K562 (cell line): ENCODE measurements around the gene TRIM33. TPM values are rescaled to one million over a fixed set of nuclear protein-coding genes. Genes with fewer than 3 reads are reported as not detected.

Experiments
- BMI1 ChIP-seq: fragments of 150-350 bp; IDR thresholded peaks from 2 replicates; pipeline ENCODE4 v1.6.1; 2014; ENCODE audit warnings: low read length
- CBX3 ChIP-seq, 2 experiments: IDR thresholded peaks; 1 replicate in 1 of 2; 2 replicates in 1 of 2; pipeline ENCODE4 v1.6.1; 2012; ENCODE audit warnings: inconsistent platforms in 2 of 2, low read length in 2 of 2, borderline replicate concordance in 1 of 2, control low read depth in 1 of 2
- CEBPG ChIP-seq, 3 experiments: fragments of 200-800 bp in 1 of 3; sonication (Bioruptor generic) in 1 of 3; sonication (generic) in 1 of 3; formaldehyde crosslinking in 1 of 3; IDR thresholded peaks in 2 of 3; conservative IDR thresholded peaks in 1 of 3; 2 replicates each; pipeline versions ENCODE4 v1.6.1 to v1.8.0; 2016 to 2022; ENCODE audit warnings: missing compliant biosample characterization in 2 of 3, missing genetic modification characterization in 2 of 3, mild to moderate bottlenecking in 1 of 3, missing genetic modification reagents in 1 of 3
- CGGBP1 ChIP-seq: fragments of 250-450 bp; sonication (Bioruptor Pico); IDR thresholded peaks from 2 replicates; pipeline ENCODE4 v1.9.0; 2021; ENCODE audit warnings: mild to moderate bottlenecking
- ETS1 ChIP-seq: conservative IDR thresholded peaks from 2 replicates; pipeline ENCODE4 v1.6.1; 2011; ENCODE audit warnings: low read depth, mild to moderate bottlenecking, low read length; ENCODE audit not compliant: control insufficient read depth
- ETV1 ChIP-seq: fragments of 450-650 bp; conservative IDR thresholded peaks from 2 replicates; pipeline ENCODE4 v1.6.1; 2016; ENCODE audit warnings: missing genetic modification characterization, control low read depth, low read depth, missing compliant biosample characterization
- JUNB ChIP-seq: fragments of 450-650 bp; formaldehyde crosslinking; conservative IDR thresholded peaks from 2 replicates; pipeline ENCODE4 v1.4.0; 2020; ENCODE audit warnings: mild to moderate bottlenecking
- MEF2A ChIP-seq: IDR thresholded peaks from 2 replicates; pipeline ENCODE4 v1.6.1; 2011; ENCODE audit warnings: low read depth, mild to moderate bottlenecking, low read length, moderate library complexity; ENCODE audit not compliant: control insufficient read depth
- NBN ChIP-seq: fragments of 450-650 bp; IDR thresholded peaks from 2 replicates; pipeline ENCODE4 v1.6.1; 2016; ENCODE audit warnings: low read depth, mild to moderate bottlenecking
- NFRKB ChIP-seq: fragments of 450-650 bp; IDR thresholded peaks from 2 replicates; pipeline ENCODE4 v1.6.1; 2016; ENCODE audit warnings: low read depth
- NFXL1 ChIP-seq: fragments of 450-650 bp; formaldehyde crosslinking; IDR thresholded peaks from 2 replicates; pipeline ENCODE4 v1.4.0; 2021; ENCODE audit warnings: mild to moderate bottlenecking
- PBX2 ChIP-seq, 2 experiments: IDR thresholded peaks in 1 of 2; conservative IDR thresholded peaks in 1 of 2; 2 replicates each; pipeline ENCODE4 v1.6.1; 2016; ENCODE audit warnings: low read depth in 2 of 2, mild to moderate bottlenecking in 1 of 2, missing compliant biosample characterization in 1 of 2, missing genetic modification characterization in 1 of 2, moderate library complexity in 1 of 2
- PHF21A ChIP-seq: fragments of 450-650 bp; IDR thresholded peaks from 2 replicates; pipeline ENCODE4 v1.6.1; 2017; ENCODE audit warnings: low read depth, borderline replicate concordance
- RAD21 ChIP-seq, 2 experiments: fragments of 250-450 bp in 1 of 2; fragments of 450-650 bp in 1 of 2; sonication (Bioruptor Pico) in 1 of 2; formaldehyde crosslinking in 1 of 2; IDR thresholded peaks in 1 of 2; conservative IDR thresholded peaks in 1 of 2; 2 replicates each; pipeline versions ENCODE4 v1.4.0 to v1.8.0; 2020 to 2022; ENCODE audit warnings: mild to moderate bottlenecking in 2 of 2, moderate library complexity in 1 of 2
- RNF2 ChIP-seq: sonication (generic); IDR thresholded peaks from 2 replicates; pipeline ENCODE4 v1.6.1; 2016
- ZBTB11 ChIP-seq, 3 experiments: fragments of 200-800 bp in 1 of 3; fragments of 250-450 bp in 1 of 3; fragments of 450-650 bp in 1 of 3; sonication (Bioruptor Pico) in 1 of 3; sonication (Bioruptor generic) in 1 of 3; formaldehyde crosslinking in 1 of 3; IDR thresholded peaks; 2 replicates each; pipeline versions ENCODE4 v1.6.1 to v1.8.0; 2016 to 2022; ENCODE audit warnings: mild to moderate bottlenecking in 2 of 3, missing genetic modification characterization in 2 of 3, missing compliant biosample characterization in 1 of 3, moderate library complexity in 1 of 3
- ZNF143 ChIP-seq: sonication (generic); formaldehyde crosslinking; IDR thresholded peaks from 2 replicates; pipeline ENCODE4 v1.9.0; 2022; ENCODE audit warnings: mild to moderate bottlenecking, missing genetic modification reagents
- polyA plus RNA-seq, 8 experiments: library from polyadenylated mRNA; depleted of rRNA in 4 of 8; stranded (reverse) in 5 of 8; unstranded in 3 of 8; fragments of >200 nt; fragmentation: Nextera tagmentation in 2 of 8; fragmentation: Illumina TruSeq in 1 of 8; extraction: Ambion mirVana in 2 of 8; extraction: Trizol in 1 of 8; gene quantifications; 2 replicates each; pipeline versions ENCODE4 v1.2.1 to v1.2.3, GENCODE V29; 2011 to 2014; ENCODE audit warnings: inconsistent platforms in 1 of 8, missing spikeins in 1 of 8
- total RNA-seq, 7 experiments: library from RNA; depleted of rRNA in 6 of 7; stranded (reverse); fragments of >200 nt in 6 of 7; fragmentation: Illumina TruSeq in 2 of 7; extraction: Trizol in 2 of 7; gene quantifications; 2 replicates each; pipeline versions ENCODE4 v1.2.1 to v1.2.3, GENCODE V29; 2011 to 2021; ENCODE audit warnings: low replicate concordance in 1 of 7

TRIM33 gene
- total and polyA plus RNA-seq, 9 of the 15 experiments (the other 6 are each of a cell fraction or from before 2014, with no cell fraction given): 9.3 to 58.4 (median 40.2) TPM

- TF ChIP-seq RNF2 (peak; percentile 62; the same call in 1 of the 2 replicates), ETS1 (no peak), JUNB (CRISPR knock-in tag) (no peak), PHF21A (peak; percentile 6; the same call in 1 of the 2 replicates), PBX2 (CRISPR knock-in tag; IDR thresholded peaks at IDR 0.05; ENCODE audit: low read depth) (no peak), PBX2 (tag; conservative IDR thresholded peaks at IDR 0.05; ENCODE audit: low read depth) (no peak), ZBTB11 (CRISPR knock-in tag; IDR thresholded peaks at IDR 0.05) (peak in 2 of 3 experiments; percentile 81 to 95; a peak in 4 of 6 replicates), ETV1 (tag) (peak; percentile 67), RAD21 (CRISPR knock-in tag; conservative IDR thresholded peaks at IDR 0.05 in 1 of 2, IDR thresholded peaks at IDR 0.05 in 1 of 2) (no peak; a peak in 1 of 4 replicates), CGGBP1 (CRISPR knock-in tag) (peak; percentile 70; the same call in 1 of the 2 replicates), CEBPG (CRISPR knock-in tag; IDR thresholded peaks at IDR 0.05) (peak; percentile 78), CEBPG (tag; conservative IDR thresholded peaks at IDR 0.05 in 1 of 2, IDR thresholded peaks at IDR 0.05 in 1 of 2) (peak in 1 of 2 experiments; percentile 67; a peak in 2 of 4 replicates), MEF2A (peak; percentile 54; the same call in 1 of the 2 replicates), ZNF143 (no peak), CBX3 (IDR thresholded peaks at IDR 0.05; ENCODE audit: borderline replicate concordance in 1 of 2, low read length in 2 of 2) (peak in 1 of 2 experiments; percentile 90; a peak in 2 of 3 replicates), NFXL1 (CRISPR knock-in tag) (no peak), BMI1 (no peak), NFRKB (0 out of 2 replicates have a peak, but pooled peaks have one; percentile 89), NBN (peak; percentile 76; the same call in 1 of the 2 replicates)
Observed at GRCh38 chr1:114511032-114511785, at the start of gene TRIM33 (continued).
